Right lobe of liver (tissue), 6 donors: Measurements from ENCODE around the gene FANCC. TPM values are rescaled to one million over a fixed set of nuclear protein-coding genes. Genes with fewer than 3 reads are reported as not detected.

Source experiments
- ATAC-seq, 4 donors: fragments of 200-7000 bp; cut with Tn5 transposase; one replicate each; pipeline ENCODE4 v1.9.1; 2020; ENCODE audit warnings: mild to moderate bottlenecking in 4 of 4, moderate library complexity in 4 of 4
- DNase-seq, 3 donors: peaks; one replicate each; pipeline ENCODE4 v3.0.0-alpha.2; 2020
- H3K27ac ChIP-seq, 3 donors: fragments of 200-600 bp; one replicate each; pipeline ENCODE4 v1.8.0; 2022
- H3K27me3 ChIP-seq, 2 donors: fragments of 200-600 bp; one replicate each; pipeline ENCODE4 v1.8.0; 2022
- H3K36me3 ChIP-seq, 4 donors: fragments of 200-600 bp; sonication (generic) in 1 of 4; one replicate each; pipeline versions ENCODE4 v1.5.1 to v1.8.0; 2017 to 2022; ENCODE audit warnings: control low read depth in 1 of 4
- H3K4me1 ChIP-seq, 4 donors: fragments of 200-600 bp; sonication (generic) in 1 of 4; one replicate each; pipeline versions ENCODE4 v1.5.1 to v1.8.0; 2017 to 2022; ENCODE audit warnings: control low read depth in 1 of 4
- H3K4me3 ChIP-seq, 3 donors: fragments of 200-600 bp; one replicate each; pipeline ENCODE4 v1.8.0; 2022
- H3K9me3 ChIP-seq, 4 donors: fragments of 200-600 bp; sonication (generic) in 1 of 4; one replicate each; pipeline versions ENCODE4 v1.5.1 to v1.8.0; 2017 to 2022; ENCODE audit warnings: control low read depth in 1 of 4
- POLR2A ChIP-seq: fragments of 450-650 bp; IDR thresholded peaks from one replicate; pipeline ENCODE4 v1.6.1; 2017; ENCODE audit warnings: antibody characterized with exemption, mild to moderate bottlenecking
- WGBS: methylation state at CpG from one replicate; pipeline ENCODE4 v1.1.6; 2018; ENCODE audit warnings: low coverage, low lambda C conversion rate; ENCODE audit not compliant: insufficient coverage; ENCODE audit errors: missing lambda C conversion rate; 5-methylcytosine and 5-hydroxymethylcytosine counted together
- intact Hi-C, 2 donors: fragments of 100-400 bp; cut with DNase I; formaldehyde crosslinking; loops; one replicate each; pipeline versions ENCODE4 v1.11.2 to v1.14.1; 2022
- total RNA-seq, 6 experiments: library from RNA; depleted of rRNA in 2 of 6; stranded (reverse); fragments of >200 nt in 2 of 6; fragmentation: NEBNext Ultra II Directional in 3 of 6; extraction: Animal tissue kit (Norgen Biotek cat#: 25700) in 3 of 6; gene quantifications; one replicate each; pipeline versions ENCODE4 v1.1.0 to v1.2.4, GENCODE V29; 2016 to 2023
- TF ChIP-seq, protein P1 (sequence below), 4 donors: fragments of 200-600 bp in 3 of 4; fragments of 450-650 bp in 1 of 4; IDR thresholded peaks; one replicate each; pipeline versions ENCODE4 v1.5.1 to v1.8.0; 2016 to 2022; ENCODE audit warnings: antibody characterized with exemption in 4 of 4, mild to moderate bottlenecking in 2 of 4
- donor health status: DM: no; HTN: yes; CAD: no.
- donor health status: DM: no; HTN: no; CAD: no.
- donor health status: DM: no; HTN: no; CAD: no.
- donor health status: DM: no; HTN: yes; CAD: no.
- donor health status: DM: no; HTN: yes; CAD: no.

The FANCC gene
- total RNA-seq, 6 experiments from 2014 or later = 8.1 to 27.9 (median 13.2) TPM

DNA sequence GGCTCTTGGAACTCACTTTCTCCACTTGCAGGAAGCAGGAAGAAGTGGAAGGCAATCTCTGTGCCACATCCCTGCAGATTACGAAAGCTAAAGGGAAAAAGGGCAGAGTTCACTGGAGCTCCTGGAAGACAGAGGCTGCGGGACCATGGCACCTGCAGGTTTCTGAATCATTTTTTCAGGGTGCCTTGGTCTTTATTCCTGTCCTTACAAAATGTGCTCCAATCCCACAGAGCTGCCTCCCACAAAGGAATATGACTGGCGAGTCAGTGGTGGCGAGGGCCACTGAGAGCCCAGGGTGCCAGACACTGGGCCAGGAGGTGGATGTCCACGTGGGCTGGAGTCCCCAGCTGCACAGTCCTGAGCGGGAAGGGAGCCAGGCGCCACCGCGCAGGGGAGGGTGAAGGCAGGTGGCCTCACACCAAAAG, 183.0 kb downstream of the FANCC start:
- DNase-seq = peak; percentile 73 to 87 (median 86)
- H3K4me3 ChIP-seq = peak overlapping the region in 1 of 3 donors; percentile 18
- H3K4me1 ChIP-seq = peaks cover 0 to 65% (median 26%) of the 10 kb centered on the region in 4 donors
- TF ChIP-seq POLR2A = peak; percentile 21
- TF ChIP-seq, protein P1, sequence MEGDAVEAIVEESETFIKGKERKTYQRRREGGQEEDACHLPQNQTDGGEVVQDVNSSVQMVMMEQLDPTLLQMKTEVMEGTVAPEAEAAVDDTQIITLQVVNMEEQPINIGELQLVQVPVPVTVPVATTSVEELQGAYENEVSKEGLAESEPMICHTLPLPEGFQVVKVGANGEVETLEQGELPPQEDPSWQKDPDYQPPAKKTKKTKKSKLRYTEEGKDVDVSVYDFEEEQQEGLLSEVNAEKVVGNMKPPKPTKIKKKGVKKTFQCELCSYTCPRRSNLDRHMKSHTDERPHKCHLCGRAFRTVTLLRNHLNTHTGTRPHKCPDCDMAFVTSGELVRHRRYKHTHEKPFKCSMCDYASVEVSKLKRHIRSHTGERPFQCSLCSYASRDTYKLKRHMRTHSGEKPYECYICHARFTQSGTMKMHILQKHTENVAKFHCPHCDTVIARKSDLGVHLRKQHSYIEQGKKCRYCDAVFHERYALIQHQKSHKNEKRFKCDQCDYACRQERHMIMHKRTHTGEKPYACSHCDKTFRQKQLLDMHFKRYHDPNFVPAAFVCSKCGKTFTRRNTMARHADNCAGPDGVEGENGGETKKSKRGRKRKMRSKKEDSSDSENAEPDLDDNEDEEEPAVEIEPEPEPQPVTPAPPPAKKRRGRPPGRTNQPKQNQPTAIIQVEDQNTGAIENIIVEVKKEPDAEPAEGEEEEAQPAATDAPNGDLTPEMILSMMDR (IDR thresholded peaks at IDR 0.05) = no peak
- peak overlapping the region; percentile 7 to 79 (median 44) for H3K27ac ChIP-seq
- WGBS = 24% methylated on average over 9 of the region's 9 CpGs
- peak; percentile 44 to 77 (median 64) for ATAC-seq
- no peaks in the 10 kb centered on the region for H3K36me3 ChIP-seq
- H3K27me3 ChIP-seq = no peaks in the 10 kb centered on the region
- intact Hi-C loops = no loop called here
- no peaks in the 10 kb centered on the region for H3K9me3 ChIP-seq

- H3K27me3 ChIP-seq = no peaks in the 10 kb centered on the region
- H3K4me3 ChIP-seq = no peak overlapping the region
- no peak for DNase-seq
- no peaks in the 10 kb centered on the region for H3K9me3 ChIP-seq
- no peak for ATAC-seq
- TF ChIP-seq, protein P1 (IDR thresholded peaks at IDR 0.05) = no peak
- no peak for TF ChIP-seq POLR2A
- no peaks in the 10 kb centered on the region for H3K36me3 ChIP-seq
- WGBS = 89% methylated on average over 3 of the region's 4 CpGs
- intact Hi-C loops = no loop called here
- peaks cover 0 to 54% (median 24%) of the 10 kb centered on the region in 4 donors for H3K4me1 ChIP-seq
- peak overlapping the region in 1 of 3 donors; percentile 2 for H3K27ac ChIP-seq
Measured at GRCh38 chr9:95133325-95133705, 184.2 kb downstream of the FANCC start.

GRCh38 chr9:95132366-95133324, 184.9 kb downstream of the FANCC start:
- WGBS = 51% methylated on average over 12 of the region's 17 CpGs
- no peak overlapping the region for H3K4me3 ChIP-seq
- TF ChIP-seq, protein P1 (IDR thresholded peaks at IDR 0.05) = no peak
- no peak for TF ChIP-seq POLR2A
- peak in 1 of 4 donors; percentile 1 for ATAC-seq
- H3K27me3 ChIP-seq = no peaks in the 10 kb centered on the region
- DNase-seq = no peak
- intact Hi-C loops = no loop called here
- peaks cover 0 to 47% (median 22%) of the 10 kb centered on the region in 4 donors for H3K4me1 ChIP-seq
- H3K36me3 ChIP-seq = no peaks in the 10 kb centered on the region
- H3K27ac ChIP-seq = peak overlapping the region in 2 of 3 donors; percentile 3 to 7
- no peaks in the 10 kb centered on the region for H3K9me3 ChIP-seq

DNA sequence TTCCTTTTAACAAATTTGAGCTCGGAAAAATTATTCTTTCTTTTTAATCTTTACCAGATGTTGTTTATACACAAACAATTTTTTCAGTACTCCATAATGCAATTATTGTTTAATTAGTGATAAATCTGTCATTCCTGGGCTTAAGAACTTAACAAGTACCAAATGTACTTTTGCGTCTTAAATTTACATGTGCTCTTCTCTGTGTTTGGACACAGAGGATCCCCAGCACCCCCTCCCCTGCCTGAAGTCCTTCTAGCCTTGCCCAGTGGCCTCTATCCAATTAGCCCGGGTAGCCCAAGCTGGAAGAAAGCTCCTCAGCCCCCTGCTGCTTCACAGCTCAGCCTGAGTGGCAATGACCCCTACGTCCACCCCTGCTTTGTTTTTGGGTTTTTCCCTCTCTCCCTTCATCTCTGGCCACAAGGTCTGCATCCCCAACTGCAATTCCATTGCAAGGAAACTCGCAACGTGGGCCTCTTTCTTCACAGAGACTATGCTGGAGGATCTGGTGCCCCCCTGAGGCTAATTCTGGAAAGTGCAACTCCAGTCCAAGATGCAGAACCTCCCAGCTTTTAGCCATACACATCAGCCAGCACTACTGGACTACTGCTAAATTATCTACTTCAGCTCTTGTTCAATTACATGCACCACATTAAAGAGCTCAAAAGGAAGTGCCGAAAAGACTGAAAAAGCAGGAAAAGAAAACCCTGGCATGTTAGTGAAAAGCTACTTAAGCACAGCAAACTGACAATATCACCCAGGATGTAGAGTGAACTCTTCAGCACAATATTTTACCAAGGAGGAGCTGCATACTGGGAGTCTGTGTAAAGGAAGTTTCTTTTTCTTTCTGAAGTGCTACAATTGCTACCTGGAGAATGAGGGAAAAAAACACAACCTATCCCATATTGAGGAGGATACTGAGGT, 186.2 kb downstream of the FANCC start:
- ATAC-seq = peak; percentile 57 to 70 (median 64)
- intact Hi-C loops = no loop called here
- H3K4me3 ChIP-seq = no peak overlapping the region
- 16% methylated on average over 7 of the region's 7 CpGs for WGBS
- peak in 1 of 3 donors; percentile 68 for DNase-seq
- no peaks in the 10 kb centered on the region for H3K27me3 ChIP-seq
- H3K27ac ChIP-seq = peak overlapping the region; percentile 46 to 69 (median 55)
- H3K9me3 ChIP-seq = no peaks in the 10 kb centered on the region
- H3K4me1 ChIP-seq = peaks cover 0 to 41% (median 19%) of the 10 kb centered on the region in 4 donors
- no peak for TF ChIP-seq POLR2A
- TF ChIP-seq, protein P1 (IDR thresholded peaks at IDR 0.05) = peak; percentile 59 to 84 (median 80)
- H3K36me3 ChIP-seq = no peaks in the 10 kb centered on the region
